HG02870 (cell line): ENCODE results near the gene TMEM167A.
"Not testable (repeated sequence)": the region's sequence is repeated elsewhere in the genome, so short reads cannot be mapped to it uniquely, and the experiment has no call there.

ENCODE experiments used
- ATAC-seq: cut with Tn5 transposase; IDR thresholded peaks from one replicate; pipeline ENCODE4 v1.9.1; 2021; ENCODE audit warnings: mild to moderate bottlenecking, moderate library complexity; ENCODE audit not compliant: unreplicated experiment

TMEM167A gene

DNA sequence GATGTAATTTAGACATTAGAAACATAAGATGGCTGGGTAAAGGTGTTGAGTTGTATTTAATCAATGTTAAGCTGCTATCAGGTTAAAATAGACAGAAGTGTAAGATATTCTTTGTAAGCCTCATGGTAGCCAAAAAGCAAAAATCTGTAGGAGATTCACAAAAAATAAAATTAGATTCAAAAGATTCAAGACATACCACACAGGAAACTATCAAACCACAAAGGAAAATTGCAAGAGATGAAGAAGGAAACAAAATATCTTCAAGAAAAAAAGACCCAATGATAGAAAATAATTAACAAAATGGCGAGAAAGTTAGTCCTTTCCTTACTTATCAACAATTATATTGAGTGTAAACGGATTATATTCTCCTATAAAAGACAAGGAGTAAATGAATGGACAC, 15.4 kb upstream of the TMEM167A start:
- ATAC-seq: no peak

DNA sequence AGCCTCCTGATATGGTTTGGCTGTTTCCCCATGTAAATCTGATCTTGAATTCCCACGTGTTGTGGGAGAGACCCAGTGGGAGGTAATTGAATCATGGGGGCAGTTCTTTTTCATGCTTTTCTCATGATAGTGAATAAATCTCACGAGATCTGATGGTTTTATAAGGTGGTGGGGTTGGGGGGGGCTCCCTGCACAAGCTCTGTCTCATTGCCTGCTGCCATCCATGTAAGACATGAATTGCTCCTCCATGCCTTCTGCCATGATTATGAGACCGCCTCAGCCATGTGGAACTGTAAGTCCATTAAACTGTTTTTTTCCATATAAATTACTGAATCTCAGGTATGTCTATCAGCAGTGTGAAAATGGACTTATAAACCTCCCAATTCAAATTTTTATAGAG, 13.0 kb upstream of the TMEM167A start:
- no peak for ATAC-seq

DNA sequence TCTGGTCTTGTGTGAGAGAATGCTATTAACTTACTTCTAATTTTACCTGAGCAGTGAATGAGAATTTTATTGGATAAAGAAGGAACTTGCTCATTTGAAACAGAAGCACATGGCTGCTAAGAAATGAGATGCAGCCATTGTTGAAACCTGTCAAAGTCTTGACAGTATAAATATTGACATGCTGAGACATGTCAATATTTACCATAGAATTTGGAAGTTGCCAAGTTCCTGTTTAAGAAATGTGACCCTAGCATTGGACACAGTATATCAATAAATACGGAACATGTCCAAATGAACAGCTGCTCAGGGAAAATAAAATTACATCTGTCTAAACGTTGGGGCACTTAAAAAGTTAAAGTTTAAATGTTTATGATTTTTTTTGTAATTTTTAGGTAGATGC, 7.9 kb upstream of the TMEM167A start:
- ATAC-seq: no peak

DNA sequence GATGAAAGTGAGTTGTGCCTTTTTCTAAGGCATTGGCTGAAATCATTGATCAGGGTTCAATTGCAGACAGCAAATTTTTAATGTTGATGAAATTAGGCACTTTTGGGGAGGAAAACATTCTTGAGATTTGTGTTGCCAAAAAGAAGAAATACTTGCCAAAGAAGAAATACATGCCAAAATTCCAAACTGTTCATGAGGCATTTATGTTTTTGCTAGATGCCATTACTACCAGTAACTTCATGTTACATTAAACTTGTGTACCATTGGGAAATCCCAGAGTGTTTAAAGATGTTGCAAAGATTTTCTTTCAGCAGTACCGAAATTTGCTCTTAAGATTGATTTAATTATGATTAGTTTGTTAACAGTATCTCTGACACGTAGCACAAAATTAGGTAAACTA, 7.1 kb upstream of the TMEM167A start:
- no peak for ATAC-seq

DNA sequence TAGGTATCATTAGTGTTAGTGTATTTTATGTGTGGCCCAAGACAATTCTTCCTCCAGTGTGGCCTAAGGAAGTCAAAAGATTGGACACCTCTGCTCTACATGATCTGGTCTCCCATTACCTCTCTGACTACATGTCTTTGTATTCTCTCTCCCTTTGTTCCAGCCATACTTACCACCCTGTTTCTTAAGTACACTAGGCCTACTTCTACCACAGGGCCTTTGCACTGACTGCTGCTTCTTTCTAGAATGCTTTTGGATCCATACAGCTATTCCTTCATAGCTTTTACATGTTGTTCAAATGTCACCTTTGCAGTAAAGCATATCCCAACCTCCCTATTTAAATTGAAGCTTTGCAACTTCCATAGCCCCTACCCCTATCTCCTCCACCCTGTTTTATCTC, 5.6 kb upstream of the TMEM167A start:
- ATAC-seq: no peak

DNA sequence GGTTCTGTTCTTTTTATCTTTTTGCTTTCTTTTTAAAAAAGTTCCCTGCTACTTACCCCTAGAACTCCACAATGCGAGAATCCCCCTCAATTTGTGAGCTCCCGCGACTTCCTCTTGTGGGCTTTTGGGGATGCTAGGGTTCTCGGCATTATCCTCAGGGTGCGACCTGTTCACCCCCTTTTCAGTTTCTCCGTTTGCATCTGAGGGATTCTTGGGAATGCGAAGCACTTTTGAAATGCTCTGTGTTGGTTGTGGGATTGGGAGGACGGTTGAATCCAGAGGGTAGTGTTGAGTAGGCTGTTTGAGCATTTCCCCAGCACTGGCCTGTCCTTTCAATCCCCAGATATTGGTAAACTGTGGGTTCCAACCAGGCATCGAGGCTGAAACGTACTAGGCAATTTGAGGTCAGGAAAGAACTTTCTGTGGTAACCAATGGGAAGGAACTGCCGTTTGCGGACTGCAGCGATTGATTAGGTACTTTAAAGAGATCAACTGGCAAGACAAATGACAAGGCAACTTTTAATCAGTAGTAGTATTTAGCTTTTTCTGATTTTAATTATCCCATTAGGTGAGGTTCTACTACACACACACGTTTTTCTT, 568 bp upstream of the TMEM167A start:
- peak; percentile 2 for ATAC-seq

DNA sequence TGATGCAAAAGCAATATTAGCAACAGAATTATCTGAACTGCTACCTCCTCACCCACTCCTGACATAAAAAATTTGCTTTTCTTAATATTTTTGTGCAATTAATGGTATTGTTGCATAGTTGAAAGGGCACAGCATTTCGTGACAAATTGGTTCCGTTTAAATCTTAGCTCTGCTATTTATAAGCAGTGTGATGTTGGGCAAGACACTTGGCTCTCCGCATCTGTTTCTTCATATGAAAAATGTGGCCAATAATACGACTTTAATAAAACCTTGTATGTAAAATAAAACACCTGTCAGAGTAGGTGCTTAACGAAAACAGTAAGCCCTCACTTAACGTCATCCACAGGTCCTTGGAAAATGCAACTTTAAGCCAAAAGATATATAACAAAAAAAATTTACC, 4.2 kb downstream of the TMEM167A start:
- no peak for ATAC-seq

DNA sequence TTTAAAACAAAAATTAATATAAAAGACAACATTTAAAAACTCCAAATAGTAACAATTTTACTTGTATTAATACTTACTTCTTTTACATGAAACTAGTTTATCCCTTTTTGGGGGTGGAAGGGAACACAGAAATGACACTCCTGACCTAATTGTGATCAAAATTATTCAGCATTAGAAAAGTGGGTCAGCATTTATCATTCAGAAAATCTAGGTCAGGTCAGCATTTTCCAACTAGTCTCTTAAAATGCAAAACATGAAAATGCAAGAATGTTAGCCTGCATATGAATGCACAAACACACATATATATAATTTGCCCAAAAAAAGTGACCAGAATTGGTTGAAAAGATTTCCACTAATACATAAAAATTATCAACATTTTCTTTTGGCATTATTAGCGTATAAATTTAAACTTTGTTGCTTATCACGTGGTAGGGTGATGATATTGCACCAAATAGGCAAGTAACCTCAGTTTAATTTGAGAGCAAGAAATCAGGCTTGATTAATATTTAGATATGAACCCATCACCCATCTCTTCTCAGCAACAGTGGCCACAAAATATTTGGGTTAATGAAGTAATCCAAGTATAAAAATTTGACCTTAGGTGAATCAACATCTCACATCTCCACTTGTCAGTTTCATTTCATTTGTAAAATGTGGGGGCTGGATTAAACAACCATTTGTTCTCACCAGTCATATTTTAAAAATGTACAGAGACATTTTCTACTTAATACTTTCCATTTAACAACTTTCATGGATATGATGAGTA, 5.7 kb downstream of the TMEM167A start:
- ATAC-seq: no peak

DNA sequence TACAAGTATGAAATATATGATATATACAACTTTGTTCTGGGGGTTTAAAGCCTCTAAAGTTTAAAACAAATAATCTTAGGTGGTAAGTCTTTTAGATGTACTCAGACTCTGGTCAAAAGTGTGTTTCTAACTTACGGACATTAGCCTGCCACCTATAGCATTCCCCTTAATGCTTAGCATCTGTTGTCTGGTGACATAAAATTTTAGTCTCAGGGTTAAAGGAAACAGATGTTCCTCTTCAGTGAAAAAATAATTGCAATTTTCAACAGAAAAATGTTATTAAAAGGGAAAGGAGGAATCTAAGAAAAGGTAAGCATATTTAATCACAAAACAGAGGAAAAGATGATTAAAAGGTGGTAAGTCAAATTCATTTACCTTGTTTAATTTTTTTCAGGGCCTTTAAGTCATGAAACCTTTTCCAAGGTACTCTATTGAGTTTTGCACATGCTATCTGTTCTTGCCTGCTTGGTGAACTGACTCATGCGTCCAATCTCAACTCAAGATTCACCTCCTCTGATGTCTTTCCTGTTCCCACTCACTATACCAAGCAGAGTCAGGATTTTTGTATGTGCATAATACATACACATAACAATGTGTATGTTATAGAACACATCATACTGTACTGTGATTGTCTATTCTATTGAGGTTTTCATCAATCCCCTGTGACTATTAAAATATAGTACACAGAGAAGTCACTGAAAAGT, 7.9 kb downstream of the TMEM167A start:
- ATAC-seq: no peak

DNA sequence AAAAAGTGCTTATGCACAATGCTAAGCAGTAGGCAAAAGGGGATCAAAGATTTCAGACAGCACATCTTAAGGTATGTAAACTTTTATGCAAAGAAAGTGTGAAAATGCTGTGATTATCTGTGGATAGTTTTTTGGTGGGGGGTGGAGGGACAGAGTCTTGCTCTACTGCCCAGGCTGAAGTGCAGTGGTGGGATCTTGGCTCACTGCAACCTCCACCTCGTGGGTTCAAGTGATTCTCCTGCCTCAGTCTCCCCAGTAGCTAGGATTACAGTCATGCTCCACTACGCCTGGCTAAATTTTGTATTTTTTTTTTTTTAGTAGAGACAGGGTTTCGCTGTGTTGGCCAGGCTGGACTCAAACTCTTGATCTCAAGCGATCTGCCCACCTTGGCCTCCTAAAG, 9.8 kb downstream of the TMEM167A start:
- ATAC-seq: not testable (repeated sequence)

DNA sequence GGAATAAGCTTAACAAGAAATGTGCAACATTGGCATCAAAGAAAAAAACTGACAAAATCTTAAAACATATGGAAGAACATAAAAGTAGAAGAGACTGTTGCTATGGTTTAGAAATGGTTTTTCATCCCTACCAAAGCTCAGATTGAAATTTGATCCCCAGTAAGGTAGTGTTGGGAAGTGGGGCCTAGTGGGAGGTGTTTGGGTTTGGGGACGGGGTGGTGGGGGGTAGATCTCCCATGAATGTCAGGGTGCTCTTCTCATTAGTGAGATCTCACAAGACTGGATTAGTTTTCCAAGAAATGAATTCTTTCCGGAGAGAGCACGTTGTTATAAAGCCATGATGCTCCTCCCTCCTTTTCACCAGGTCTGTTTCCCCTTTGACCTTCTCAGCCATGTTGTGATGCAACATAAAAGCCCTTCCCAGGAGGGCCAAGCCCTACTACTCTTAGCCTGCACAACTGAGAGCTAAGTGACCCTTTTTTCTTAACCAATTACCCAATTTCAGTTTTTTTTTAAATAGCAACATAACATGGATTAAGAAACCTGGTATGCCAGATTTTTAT, 10.6 kb downstream of the TMEM167A start:
- ATAC-seq: no peak

DNA sequence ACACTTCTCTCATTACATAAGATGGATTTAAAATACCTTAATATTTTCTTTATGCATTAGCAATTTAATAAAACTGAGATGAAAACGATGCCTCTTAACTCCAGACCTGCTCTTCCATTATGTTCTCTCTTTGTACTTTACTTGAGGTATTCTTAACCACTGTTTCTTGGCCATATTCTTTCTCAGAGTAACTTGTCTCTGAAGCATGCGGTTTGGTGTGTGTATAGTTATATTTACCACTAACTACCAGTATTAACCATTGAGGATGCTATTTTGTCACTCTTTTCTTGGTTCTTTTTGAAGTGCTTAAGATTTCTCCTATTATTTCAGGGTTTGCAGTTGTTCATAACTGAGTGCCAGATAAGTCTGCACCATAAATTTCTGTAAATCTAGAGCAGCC, 17.9 kb downstream of the TMEM167A start:
- no peak for ATAC-seq

DNA sequence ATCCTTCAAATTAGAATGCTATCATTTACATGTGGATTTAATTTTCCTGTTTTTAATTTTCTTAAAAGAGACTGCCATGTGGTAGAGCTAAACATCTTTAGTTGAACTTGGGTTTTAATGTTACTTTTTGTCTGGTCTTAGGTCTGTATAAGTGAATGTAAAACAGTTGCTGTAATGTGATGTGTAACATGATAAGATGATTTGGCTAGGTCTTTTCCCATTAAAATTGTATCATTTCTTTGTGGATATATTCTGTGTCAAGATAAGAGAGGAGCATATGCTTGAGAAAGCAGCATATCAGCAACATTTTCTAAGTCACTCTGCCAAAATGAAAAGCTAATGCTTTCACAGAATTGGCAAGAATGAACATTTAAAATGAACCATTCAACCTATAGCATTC, 18.5 kb downstream of the TMEM167A start:
- no peak for ATAC-seq

DNA sequence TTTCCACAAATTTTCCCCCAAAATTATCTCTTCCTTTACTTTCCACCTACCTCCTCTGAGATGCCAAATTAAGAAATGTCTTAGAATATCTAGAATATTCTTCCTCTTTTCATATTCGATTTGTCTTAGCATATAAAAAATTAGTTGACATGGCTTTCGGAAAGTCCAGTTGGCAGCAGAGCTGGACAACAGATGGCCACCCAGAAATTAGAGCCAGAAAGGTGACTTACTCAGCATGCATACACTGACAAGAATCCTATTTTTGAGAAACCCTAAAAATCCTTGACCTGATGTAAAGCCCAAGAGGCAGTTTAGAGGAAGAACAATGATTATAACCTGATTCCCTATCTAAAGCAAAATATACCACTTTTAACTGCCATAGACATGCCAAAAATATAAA, 22.0 kb downstream of the TMEM167A start:
- ATAC-seq: no peak

DNA sequence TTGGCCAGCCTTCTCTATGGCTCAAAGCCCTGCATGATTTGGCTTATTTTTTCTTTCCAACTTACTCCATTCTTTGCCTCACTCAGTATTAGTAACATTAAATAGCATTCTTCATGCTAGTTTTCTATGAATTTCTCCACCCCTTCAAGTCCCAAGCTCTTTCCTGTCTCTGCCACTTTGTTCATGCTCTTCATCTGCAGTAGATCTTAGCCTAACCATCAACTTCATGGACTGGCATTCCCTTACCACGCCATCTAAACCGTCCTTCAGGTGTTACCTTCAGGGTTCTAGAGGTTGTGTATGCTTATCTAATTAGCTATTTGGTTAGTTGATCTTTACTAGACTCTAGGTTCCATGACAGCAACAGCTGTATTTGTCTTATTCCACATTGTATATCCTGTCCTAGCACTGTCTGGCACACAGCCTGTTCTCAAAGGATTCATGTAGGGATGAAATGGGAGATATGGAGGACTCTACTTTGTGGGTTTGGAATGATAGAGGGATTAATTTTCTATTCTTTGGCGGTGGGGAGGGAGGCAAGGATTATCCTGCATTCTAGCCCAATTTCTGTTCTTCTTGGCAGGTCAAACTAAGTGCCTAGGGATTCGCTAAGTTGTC, 26.4 kb downstream of the TMEM167A start:
- ATAC-seq: no peak

DNA sequence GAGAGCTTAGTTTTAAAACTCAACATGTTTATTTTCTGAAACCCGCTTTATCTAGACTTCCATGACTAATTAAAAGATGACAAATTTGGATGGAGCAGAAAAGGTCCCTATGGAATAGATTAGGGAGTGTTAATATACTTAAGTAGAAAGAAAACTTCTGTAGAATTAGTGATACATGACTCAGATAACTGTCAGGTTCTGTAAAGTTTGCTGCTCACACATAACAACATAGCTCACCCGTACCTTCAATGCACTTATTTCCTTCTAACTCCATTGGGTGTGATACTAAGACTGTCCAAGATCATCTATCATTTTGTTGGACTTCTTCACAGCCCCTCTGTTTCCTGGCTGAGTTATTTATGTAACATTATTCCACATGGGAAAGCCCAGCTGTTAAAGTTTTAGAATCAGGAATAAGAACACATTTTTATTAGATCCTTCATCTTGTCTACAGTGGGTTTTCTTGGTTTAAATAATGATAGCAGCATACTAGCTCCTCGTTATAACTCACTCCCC, 27.8 kb downstream of the TMEM167A start:
- no peak for ATAC-seq

DNA sequence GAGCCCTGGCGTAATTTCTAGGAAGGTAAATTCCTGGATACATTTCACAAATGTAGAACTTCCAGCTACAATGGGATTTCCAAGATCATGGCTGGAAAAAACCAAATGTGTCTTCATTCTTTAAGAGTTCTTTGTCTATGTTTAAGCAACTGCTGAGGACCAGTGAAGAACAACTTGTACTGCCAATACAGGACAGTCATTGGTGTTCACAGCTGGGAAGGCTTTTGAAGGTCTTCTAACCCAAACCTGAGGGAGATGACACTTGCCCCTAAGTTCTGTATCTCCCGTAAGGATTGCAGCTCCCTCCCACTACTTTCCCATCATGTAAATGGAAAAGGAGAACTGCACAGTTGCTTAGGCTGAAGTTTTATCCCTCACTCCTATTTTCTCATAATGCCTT, 28.4 kb downstream of the TMEM167A start:
- ATAC-seq: no peak

DNA sequence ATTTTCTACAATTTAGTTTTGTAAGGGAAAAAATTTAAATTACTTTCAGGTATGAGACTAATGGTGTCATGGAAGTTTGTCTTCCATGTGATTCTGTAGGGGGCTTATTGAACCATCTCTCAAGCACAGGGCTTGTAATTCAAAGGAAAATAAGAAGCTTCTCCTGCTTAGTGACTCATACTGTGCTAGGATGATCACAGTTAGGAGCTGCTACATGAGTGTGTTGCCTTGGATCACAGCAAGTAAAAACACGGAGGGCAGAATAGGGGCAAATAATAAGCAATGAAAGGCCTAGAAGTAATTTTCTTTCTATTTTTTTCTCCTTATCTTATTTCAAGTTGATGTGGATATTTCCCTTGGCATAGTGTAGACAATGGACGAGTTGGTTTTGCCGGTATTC, 28.9 kb downstream of the TMEM167A start:
- ATAC-seq: no peak

DNA sequence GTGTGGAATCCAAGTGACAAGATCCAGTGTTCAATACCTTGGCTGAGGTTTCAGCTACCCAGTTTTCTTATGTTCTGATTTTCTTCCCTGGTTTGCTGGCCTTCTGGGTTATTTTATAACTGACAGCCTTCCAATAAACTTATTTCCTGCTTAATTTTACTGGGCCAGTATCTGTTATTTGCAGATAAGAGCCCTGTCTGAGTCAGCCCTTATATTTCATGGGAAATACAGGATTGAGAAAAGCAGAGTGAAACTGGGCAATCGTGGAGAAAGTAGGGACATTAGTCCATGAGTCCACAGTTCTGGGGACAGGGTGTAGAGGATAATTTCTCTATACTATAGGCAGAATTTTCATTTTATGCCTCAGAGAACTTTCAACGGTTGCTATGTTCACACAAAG, 32.3 kb downstream of the TMEM167A start:
- no peak for ATAC-seq

DNA sequence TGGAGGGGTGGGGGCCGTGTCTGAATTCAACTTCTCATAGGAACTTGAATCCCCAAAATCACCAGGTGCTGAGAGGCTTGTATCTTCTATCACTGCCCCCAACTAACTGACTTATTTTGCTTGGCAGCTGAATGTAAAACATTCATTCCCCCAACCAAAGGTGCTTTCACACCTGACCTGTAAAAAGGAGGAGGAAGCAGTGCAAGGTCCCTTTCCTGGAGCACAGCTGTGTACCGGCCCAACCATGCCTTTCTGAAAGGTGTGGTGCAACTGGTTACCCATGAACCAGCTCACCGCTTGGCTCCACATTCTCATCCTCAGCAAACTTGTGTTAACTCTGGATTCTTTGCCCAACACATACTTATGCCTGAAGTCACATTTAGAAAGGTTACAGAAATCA, 34.7 kb downstream of the TMEM167A start:
- ATAC-seq: no peak

DNA sequence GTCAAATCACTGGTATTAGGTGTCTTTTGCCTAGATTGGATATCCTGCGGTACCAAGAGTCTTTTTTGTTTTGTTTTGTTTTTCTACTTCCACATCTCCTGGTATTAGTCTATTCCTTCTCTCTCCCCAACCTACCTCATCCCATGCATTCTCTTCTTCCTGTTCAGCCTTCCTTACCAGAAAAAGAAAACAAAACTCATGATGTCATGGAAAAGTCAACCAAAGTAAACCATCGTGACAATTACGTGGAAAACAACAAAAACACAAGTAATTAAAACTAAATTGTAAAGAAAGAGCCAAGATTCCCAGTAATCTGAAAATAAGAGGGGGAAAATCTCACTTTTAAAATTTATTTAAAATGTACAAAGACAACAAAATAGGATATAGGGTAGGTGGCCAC, 38.3 kb downstream of the TMEM167A start:
- no peak for ATAC-seq
